GM12872 (cell line): ENCODE data around the gene PPP1R13B.

Source experiments
- CTCF ChIP-seq: IDR thresholded peaks from 3 replicates; pipeline ENCODE4 v1.5.1; 2011; ENCODE audit warnings: low read depth, mild to moderate bottlenecking, low read length, moderate library complexity; ENCODE audit not compliant: insufficient read depth

Gene PPP1R13B

GRCh38 chr14:103890821-103891666 lies 43.7 kb upstream of the PPP1R13B start:
- no peak for TF ChIP-seq CTCF

GRCh38 chr14:103890052-103890371 lies 42.6 kb upstream of the PPP1R13B start:
- TF ChIP-seq CTCF: no peak

- no peak for TF ChIP-seq CTCF
Observed at GRCh38 chr14:103889313-103890051, 42.1 kb upstream of the PPP1R13B start.

- no peak for TF ChIP-seq CTCF
Observed at GRCh38 chr14:103887557-103888115, 40.3 kb upstream of the PPP1R13B start.

GRCh38 chr14:103887170-103887501 lies 39.8 kb upstream of the PPP1R13B start:
- no peak for TF ChIP-seq CTCF

GRCh38 chr14:103886304-103887169 lies 39.2 kb upstream of the PPP1R13B start:
- no peak for TF ChIP-seq CTCF

- no peak for TF ChIP-seq CTCF
Observed at GRCh38 chr14:103885509-103885932, 38.1 kb upstream of the PPP1R13B start.
